ENCODE results near the gene SFXN4. TPM values are rescaled to one million over a fixed set of nuclear protein-coding genes. Genes with fewer than 3 reads are reported as not detected.

The SFXN4 gene
- total and polyA plus RNA-seq, 9 of the 15 experiments (the other 6 are each of a cell fraction or from before 2014, with no cell fraction given) = 40.1 to 97.8 (median 54.5) TPM

GRCh38 chr10:119100434-119101238, 64.9 kb downstream of the SFXN4 start:
- TF ChIP-seq ZNF384 (IDR thresholded peaks at IDR 0.05; ENCODE audit: low read depth, low read length) (0 out of 2 replicates have a peak, but pooled peaks have one; percentile 10), ZNF165 (CRISPR knock-in tag; IDR thresholded peaks at IDR 0.05; ENCODE audit: borderline replicate concordance) (no peak), MEIS2 (IDR thresholded peaks at IDR 0.05; ENCODE audit: partially characterized antibody) (peak; percentile 15)
- no peaks in the 10 kb centered on the region for H3K9me3 ChIP-seq (replicated peaks; ENCODE audit: control insufficient read depth, insufficient read depth, low read depth, low read length)
- DNase-seq (ENCODE audit: extremely low read depth in 1 of 4, low spot score in 3 of 4) = no peak
- peaks cover 13 to 14% of the 10 kb centered on the region in 2 experiments; a peak in 4 of 5 replicates for H3K4me1 ChIP-seq (replicated peaks in 1 of 2; ENCODE audit: control insufficient read depth in 2 of 2, insufficient read depth in 2 of 2, low read length in 2 of 2)
- no peaks in the 10 kb centered on the region for H4K20me1 ChIP-seq (replicated peaks; ENCODE audit: control insufficient read depth, insufficient read depth, low read length)
- no peak for ATAC-seq
- no peak overlapping the region for H3K27ac ChIP-seq (ENCODE audit: extremely low read depth, low read depth, low read length)
- no peak overlapping the region for H3K4me2 ChIP-seq (ENCODE audit: insufficient read depth, low read length)
- intact Hi-C loops (cut with micrococcal nuclease) = no loop called here
- BruUV-seq (replicated peaks) = no TSS peak
- H3K27me3 ChIP-seq (ENCODE audit: control insufficient read depth in 2 of 2, insufficient read depth in 2 of 2, low read length in 2 of 2) = no peaks in the 10 kb centered on the region
- no peak overlapping the region for H3K4me3 ChIP-seq
- POLR2A ChIA-PET = interaction anchor here (1.1 to 4.0 kb wide), 3 partner anchors 18 to 21 kb away, joined by 3 to 16 read pairs (median 3); no protein-coding TSS in a partner anchor
- no peak overlapping the region for H3K9ac ChIP-seq (ENCODE audit: insufficient read depth in 1 of 2, low read depth in 2 of 2, low read length in 2 of 2)
- in situ Hi-C loops (cut with MboI) = no loop called here
- H3K36me3 ChIP-seq (ENCODE audit: control insufficient read depth, insufficient read depth, low read length) = no peaks in the 10 kb centered on the region
- peaks cover 6% of the 10 kb centered on the region for H3K79me2 ChIP-seq (ENCODE audit: control insufficient read depth, insufficient read depth, low read length)
- FAIRE-seq = no peak
- H2AFZ ChIP-seq (ENCODE audit: low read depth, low read length) = no peak overlapping the region
- H3K9me1 ChIP-seq (ENCODE audit: control insufficient read depth, insufficient read depth, low read length) = no peaks in the 10 kb centered on the region
- CTCF ChIA-PET (ENCODE audit: low intra/inter-chr PET ratio) = no interaction called here
- WGBS (ENCODE audit: insufficient coverage, low coverage, missing lambda C conversion rate) = 31% methylated on average over 2 of the region's 3 CpGs

- CTCF ChIA-PET (ENCODE audit: low intra/inter-chr PET ratio) = no interaction called here
- FAIRE-seq (no peak), DNase-seq (ENCODE audit: extremely low read depth in 1 of 4, low spot score in 3 of 4) (no peak), ATAC-seq (no peak)
- Histone ChIP-seq H3K9me3 (replicated peaks; ENCODE audit: control insufficient read depth, insufficient read depth, low read depth, low read length) (no peaks in the 10 kb centered on the region), H3K9me1 (ENCODE audit: control insufficient read depth, insufficient read depth, low read length) (no peaks in the 10 kb centered on the region), H3K36me3 (ENCODE audit: control insufficient read depth, insufficient read depth, low read length) (no peaks in the 10 kb centered on the region), H3K27me3 (ENCODE audit: control insufficient read depth in 2 of 2, insufficient read depth in 2 of 2, low read length in 2 of 2) (no peaks in the 10 kb centered on the region), H3K27ac (ENCODE audit: extremely low read depth, low read depth, low read length) (no peak overlapping the region), H3K9ac (ENCODE audit: insufficient read depth in 1 of 2, low read depth in 2 of 2, low read length in 2 of 2) (no peak overlapping the region), H2AFZ (ENCODE audit: low read depth, low read length) (no peak overlapping the region), H3K79me2 (ENCODE audit: control insufficient read depth, insufficient read depth, low read length) (no peaks in the 10 kb centered on the region), H3K4me1 (replicated peaks in 1 of 2; ENCODE audit: control insufficient read depth in 2 of 2, insufficient read depth in 2 of 2, low read length in 2 of 2) (peaks cover 0 to 14% of the 10 kb centered on the region in 2 experiments; a peak in 3 of 5 replicates), H3K4me3 (no peak overlapping the region), H4K20me1 (replicated peaks; ENCODE audit: control insufficient read depth, insufficient read depth, low read length) (no peaks in the 10 kb centered on the region), H3K4me2 (ENCODE audit: insufficient read depth, low read length) (no peak overlapping the region)
- WGBS (ENCODE audit: insufficient coverage, low coverage, missing lambda C conversion rate) = 63% methylated on average over 3 of the region's 3 CpGs
- intact Hi-C loops (cut with micrococcal nuclease) (no loop called here), in situ Hi-C loops (cut with MboI) (no loop called here)
- BruUV-seq (replicated peaks) = no TSS peak
- TF ChIP-seq EGR1 (conservative IDR thresholded peaks at IDR 0.05) (no peak), NONO (IDR thresholded peaks at IDR 0.05; ENCODE audit: low read depth in 2 of 2, low read length in 1 of 2) (no peak), FOXK2 (conservative IDR thresholded peaks at IDR 0.05 in 1 of 2, IDR thresholded peaks at IDR 0.05 in 1 of 2; ENCODE audit: low read depth in 2 of 2) (no peak), ZNF217 (CRISPR knock-in tag; IDR thresholded peaks at IDR 0.05) (no peak), RFX1 (IDR thresholded peaks at IDR 0.05) (0 out of 2 replicates have a peak, but pooled peaks have one; percentile 10), ZNF311 (CRISPR knock-in tag; IDR thresholded peaks at IDR 0.05) (no peak), CREB1 (IDR thresholded peaks at IDR 0.05) (no peak), CREB1 (CRISPR knock-in tag; IDR thresholded peaks at IDR 0.05) (no peak), NCOA1 (IDR thresholded peaks at IDR 0.05; ENCODE audit: low read depth) (no peak)
- POLR2A ChIA-PET = interaction anchor here (0.7 kb wide), 1 partner anchor 19 kb away, joined by 3 read pairs; no protein-coding TSS in a partner anchor
These were observed 66.9 kb downstream of the SFXN4 start for GRCh38 chr10:119098576-119098975.
